ENCODE results near the gene ITGB5. TPM values are rescaled to one million over a fixed set of nuclear protein-coding genes. Genes with fewer than 3 reads are reported as not detected.

Gene ITGB5
- total and polyA plus RNA-seq, 2 donors (not counting 1 experiment from before 2014, with no cell fraction given), result 0.15 to 0.54 TPM

DNA sequence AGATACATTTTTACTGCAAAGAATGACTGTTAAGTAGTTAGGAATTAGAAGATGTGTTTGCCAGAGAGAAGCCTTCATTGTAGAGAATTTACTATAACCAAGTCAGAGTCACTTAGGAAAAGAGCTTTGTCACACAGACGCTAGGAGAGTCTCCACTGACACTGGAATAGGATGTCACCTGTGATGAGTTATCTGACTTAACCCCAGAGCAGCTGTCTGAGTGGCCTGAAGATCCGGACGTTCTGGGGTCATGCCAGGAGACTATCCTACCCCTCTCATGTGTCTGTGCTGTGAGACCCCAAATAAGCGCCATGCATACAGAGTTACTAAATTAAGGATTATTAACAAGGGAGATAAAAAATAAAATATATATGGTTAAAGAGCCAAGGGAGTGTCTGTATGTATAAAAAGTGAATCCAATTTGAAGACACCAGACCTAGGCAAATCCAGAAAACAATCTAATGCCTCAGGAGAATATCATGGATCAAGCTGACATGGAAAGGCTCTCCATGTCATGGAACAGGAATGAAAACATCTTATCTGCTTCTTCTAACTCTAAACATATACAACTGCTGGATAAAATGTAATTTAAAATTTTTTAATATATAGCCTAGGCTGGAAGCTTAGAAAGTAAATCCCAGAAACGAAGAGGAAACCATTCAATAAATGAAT lies 43.5 kb downstream of the ITGB5 start:
- H3K27ac ChIP-seq (ENCODE audit: low read length in 2 of 2), result no peak overlapping the region

DNA sequence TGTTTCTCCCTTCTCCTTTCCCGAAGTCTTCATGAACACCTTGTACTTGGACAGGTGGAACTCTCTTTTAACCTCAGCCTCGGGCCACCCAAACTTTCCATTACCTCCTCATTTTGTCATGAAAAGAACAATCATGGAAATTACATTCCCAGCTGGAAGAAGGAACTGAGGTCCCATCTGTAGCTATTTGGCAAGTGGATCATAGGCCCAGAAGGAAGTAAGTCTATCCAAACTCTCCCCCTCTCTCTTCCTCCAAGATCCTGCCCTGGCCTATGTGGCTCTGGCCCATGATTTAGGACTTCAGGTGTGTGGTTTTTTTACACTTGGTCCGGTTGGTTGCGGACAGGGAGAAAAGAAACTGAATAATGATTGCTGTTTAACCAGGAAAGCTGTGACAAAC lies 44.1 kb downstream of the ITGB5 start:
- Histone ChIP-seq H3K27me3 (replicated peaks in 1 of 4; ENCODE audit: control extremely low read depth in 1 of 4, control insufficient read depth in 3 of 4, insufficient read depth in 4 of 4, low read length in 3 of 4) (no peaks in the 10 kb centered on the region), H2AFZ (ENCODE audit: insufficient read depth, low read depth, low read length, poor library complexity, severe bottlenecking) (no peak overlapping the region), H3K4me1 (ENCODE audit: control insufficient read depth in 2 of 2, insufficient read depth in 2 of 2, low read length in 2 of 2) (no peaks in the 10 kb centered on the region), H3K4me2 (replicated peaks; ENCODE audit: low read depth, low read length, poor library complexity, severe bottlenecking) (no peak overlapping the region), H3K27ac (ENCODE audit: low read length in 2 of 2) (no peak overlapping the region), H3K9ac (ENCODE audit: low read length) (no peak overlapping the region), H4K20me1 (ENCODE audit: control insufficient read depth, insufficient read depth, low read length, poor library complexity, severe bottlenecking) (no peaks in the 10 kb centered on the region), H3K79me2 (ENCODE audit: control insufficient read depth, insufficient read depth, low read length) (no peaks in the 10 kb centered on the region), H3K4me3 (ENCODE audit: control extremely low read depth in 1 of 5, extremely low read depth in 1 of 5, insufficient read depth in 1 of 5, low read depth in 2 of 5, low read length in 4 of 5) (no peak overlapping the region), H3K9me3 (ENCODE audit: control extremely low read depth in 1 of 3, control insufficient read depth in 2 of 3, insufficient read depth in 1 of 3, low read length in 2 of 3) (no peaks in the 10 kb centered on the region), H3K36me3 (replicated peaks in 1 of 2; ENCODE audit: control extremely low read depth in 1 of 2, control insufficient read depth in 1 of 2, extremely low read depth in 1 of 2, insufficient read depth in 2 of 2, low read length in 1 of 2) (no peaks in the 10 kb centered on the region)
- TF ChIP-seq, protein P1, sequence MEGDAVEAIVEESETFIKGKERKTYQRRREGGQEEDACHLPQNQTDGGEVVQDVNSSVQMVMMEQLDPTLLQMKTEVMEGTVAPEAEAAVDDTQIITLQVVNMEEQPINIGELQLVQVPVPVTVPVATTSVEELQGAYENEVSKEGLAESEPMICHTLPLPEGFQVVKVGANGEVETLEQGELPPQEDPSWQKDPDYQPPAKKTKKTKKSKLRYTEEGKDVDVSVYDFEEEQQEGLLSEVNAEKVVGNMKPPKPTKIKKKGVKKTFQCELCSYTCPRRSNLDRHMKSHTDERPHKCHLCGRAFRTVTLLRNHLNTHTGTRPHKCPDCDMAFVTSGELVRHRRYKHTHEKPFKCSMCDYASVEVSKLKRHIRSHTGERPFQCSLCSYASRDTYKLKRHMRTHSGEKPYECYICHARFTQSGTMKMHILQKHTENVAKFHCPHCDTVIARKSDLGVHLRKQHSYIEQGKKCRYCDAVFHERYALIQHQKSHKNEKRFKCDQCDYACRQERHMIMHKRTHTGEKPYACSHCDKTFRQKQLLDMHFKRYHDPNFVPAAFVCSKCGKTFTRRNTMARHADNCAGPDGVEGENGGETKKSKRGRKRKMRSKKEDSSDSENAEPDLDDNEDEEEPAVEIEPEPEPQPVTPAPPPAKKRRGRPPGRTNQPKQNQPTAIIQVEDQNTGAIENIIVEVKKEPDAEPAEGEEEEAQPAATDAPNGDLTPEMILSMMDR (IDR thresholded peaks at IDR 0.05), result no peak
- no peak for TF ChIP-seq EZH2 (IDR thresholded peaks at IDR 0.05; ENCODE audit: borderline replicate concordance, insufficient read depth, low read depth, low read length, poor library complexity, severe bottlenecking)
- no peak overlapping the region for H3K4me3 Mint-ChIP-seq
- ChIA-PET CTCF (no interaction called here), POLR2A (no interaction called here)
- DNase-seq (no peak), ATAC-seq (ENCODE audit: low read depth) (no peak)
- 74% methylated on average over 2 of the region's 4 CpGs for WGBS (ENCODE audit: insufficient coverage)
- H3K27me3 Mint-ChIP-seq, result peaks cover 13% of the 10 kb centered on the region
- intact Hi-C loops (cut with micrococcal nuclease), result no loop called here
- H3K27ac Mint-ChIP-seq, result no peak overlapping the region
- H3K4me1 Mint-ChIP-seq, result no peaks in the 10 kb centered on the region
- H3K9me3 Mint-ChIP-seq (ENCODE audit: insufficient read depth), result no peaks in the 10 kb centered on the region

More for the DNA sequence above, 43.5 kb downstream of the ITGB5 start:
- Histone ChIP-seq H3K9ac (ENCODE audit: low read length) (no peak overlapping the region), H3K27me3 (replicated peaks in 1 of 4; ENCODE audit: control extremely low read depth in 1 of 4, control insufficient read depth in 3 of 4, insufficient read depth in 4 of 4, low read length in 3 of 4) (no peaks in the 10 kb centered on the region), H3K36me3 (replicated peaks in 1 of 2; ENCODE audit: control extremely low read depth in 1 of 2, control insufficient read depth in 1 of 2, extremely low read depth in 1 of 2, insufficient read depth in 2 of 2, low read length in 1 of 2) (no peaks in the 10 kb centered on the region), H3K4me1 (ENCODE audit: control insufficient read depth in 2 of 2, insufficient read depth in 2 of 2, low read length in 2 of 2) (no peaks in the 10 kb centered on the region), H3K4me2 (replicated peaks; ENCODE audit: low read depth, low read length, poor library complexity, severe bottlenecking) (no peak overlapping the region), H2AFZ (ENCODE audit: insufficient read depth, low read depth, low read length, poor library complexity, severe bottlenecking) (no peak overlapping the region), H3K4me3 (ENCODE audit: control extremely low read depth in 1 of 5, extremely low read depth in 1 of 5, insufficient read depth in 1 of 5, low read depth in 2 of 5, low read length in 4 of 5) (no peak overlapping the region), H3K79me2 (ENCODE audit: control insufficient read depth, insufficient read depth, low read length) (no peaks in the 10 kb centered on the region), H4K20me1 (ENCODE audit: control insufficient read depth, insufficient read depth, low read length, poor library complexity, severe bottlenecking) (no peaks in the 10 kb centered on the region), H3K9me3 (ENCODE audit: control extremely low read depth in 1 of 3, control insufficient read depth in 2 of 3, insufficient read depth in 1 of 3, low read length in 2 of 3) (no peaks in the 10 kb centered on the region)
- ATAC-seq (ENCODE audit: low read depth) (no peak), DNase-seq (no peak)
- Mint-ChIP-seq H3K27me3 (peaks cover 13% of the 10 kb centered on the region), H3K4me1 (no peaks in the 10 kb centered on the region), H3K9me3 (ENCODE audit: insufficient read depth) (no peaks in the 10 kb centered on the region), H3K27ac (no peak overlapping the region), H3K4me3 (no peak overlapping the region)
- intact Hi-C loops (cut with micrococcal nuclease), result no loop called here
- TF ChIP-seq, protein P1 (IDR thresholded peaks at IDR 0.05), result no peak
- no peak for TF ChIP-seq EZH2 (IDR thresholded peaks at IDR 0.05; ENCODE audit: borderline replicate concordance, insufficient read depth, low read depth, low read length, poor library complexity, severe bottlenecking)
- ChIA-PET POLR2A (no interaction called here), CTCF (no interaction called here)
- 80% methylated on average over 1 of the region's 5 CpGs for WGBS (ENCODE audit: insufficient coverage)
